ENCODE data around the gene PIWIL4. TPM values are rescaled to one million over a fixed set of nuclear protein-coding genes. Genes with fewer than 3 reads are reported as not detected.

PIWIL4 gene
- total and polyA plus RNA-seq, 4 donors = 3.4 to 7.8 (median 4.4) TPM

DNA sequence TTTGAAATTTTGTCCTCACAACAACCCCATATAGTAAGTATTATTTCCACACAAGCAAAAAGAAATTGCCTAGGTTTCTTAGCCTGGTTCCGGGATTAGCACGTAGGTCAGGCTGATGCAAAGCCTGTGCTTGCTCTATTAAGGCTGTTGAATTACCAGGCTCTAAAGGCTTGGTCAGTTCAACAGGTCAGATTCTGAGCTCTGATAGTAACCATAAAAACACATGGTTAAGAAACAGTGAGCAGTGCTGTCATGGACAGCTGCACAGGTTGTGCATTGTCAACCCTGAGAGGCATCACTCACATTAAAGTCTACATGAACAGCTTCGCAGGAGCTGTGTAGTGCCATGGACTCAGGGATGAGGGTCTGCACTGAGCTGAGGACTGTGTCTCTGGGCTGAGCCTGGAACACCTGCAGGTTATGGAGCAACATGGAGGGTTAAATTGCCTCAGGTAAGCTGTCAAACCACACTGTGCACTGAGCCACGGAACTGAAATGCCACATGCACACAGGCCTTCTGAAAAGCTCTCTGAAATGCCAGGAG, 98.0 kb downstream of the PIWIL4 start:
- Histone ChIP-seq H3K27ac (ENCODE audit: low read depth, low read length) (no peak overlapping the region), H3K27me3 (ENCODE audit: control insufficient read depth, insufficient read depth, low read length) (no peaks in the 10 kb centered on the region), H3K36me3 (ENCODE audit: control insufficient read depth, insufficient read depth, low read length) (no peaks in the 10 kb centered on the region), H3K4me1 (ENCODE audit: control insufficient read depth, insufficient read depth, low read length) (no peaks in the 10 kb centered on the region), H3K4me3 (ENCODE audit: low read depth, low read length) (no peak overlapping the region), H3K9me3 (ENCODE audit: control insufficient read depth, insufficient read depth, low read length) (no peaks in the 10 kb centered on the region)
- WGBS (ENCODE audit: insufficient coverage) = 96% methylated on average over 3 of the region's 4 CpGs
- DNase-seq (ENCODE audit: low read depth in 4 of 6, low spot score in 6 of 6) = no peak

DNA sequence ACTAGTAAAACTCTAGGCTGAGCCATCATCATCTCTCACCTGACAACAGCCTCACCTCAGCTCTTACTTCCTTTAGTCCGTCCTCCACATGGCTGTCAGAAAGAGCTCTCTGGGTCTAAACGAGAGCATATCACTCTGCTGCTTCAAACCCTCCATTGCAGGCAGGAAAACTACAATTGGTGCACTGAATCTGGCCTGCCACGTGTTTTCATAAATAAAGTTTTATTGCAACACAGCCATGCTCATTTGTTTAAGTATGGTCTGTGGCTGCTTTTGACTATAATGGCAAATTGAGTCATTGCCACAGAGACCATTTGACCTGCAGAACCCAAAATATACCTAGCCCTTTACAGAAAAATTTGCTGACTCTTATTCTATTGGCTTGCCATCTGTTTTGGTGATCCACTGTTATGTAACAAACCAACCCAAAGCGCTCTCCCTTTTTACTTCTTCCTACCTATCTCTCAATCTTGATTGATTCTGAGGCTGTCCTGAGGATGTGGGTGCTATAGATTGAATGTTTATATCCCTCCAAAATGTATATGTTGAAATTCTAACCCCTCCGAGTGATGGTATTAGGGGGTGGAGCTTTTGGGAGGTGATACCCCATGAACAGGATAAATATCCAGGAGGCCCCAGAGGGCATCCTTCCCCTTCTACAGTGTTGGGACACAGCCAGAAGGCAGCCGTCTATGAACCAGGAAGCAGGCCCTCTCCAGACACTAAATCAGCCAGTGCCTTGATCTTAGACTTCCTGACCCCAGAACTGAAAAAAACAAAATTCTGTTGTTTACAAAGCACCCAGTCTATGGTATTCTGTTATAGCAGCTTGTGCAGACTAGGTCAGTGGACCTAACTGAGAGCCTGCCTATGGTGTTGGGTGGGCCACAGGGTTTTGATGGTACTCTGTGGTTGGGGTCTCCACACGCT, 99.9 kb downstream of the PIWIL4 start:
- Histone ChIP-seq H3K27ac (ENCODE audit: low read depth, low read length) (no peak overlapping the region), H3K9me3 (ENCODE audit: control insufficient read depth, insufficient read depth, low read length) (no peaks in the 10 kb centered on the region), H3K4me1 (ENCODE audit: control insufficient read depth, insufficient read depth, low read length) (no peaks in the 10 kb centered on the region), H3K27me3 (ENCODE audit: control insufficient read depth, insufficient read depth, low read length) (no peaks in the 10 kb centered on the region), H3K4me3 (ENCODE audit: low read depth, low read length) (no peak overlapping the region), H3K36me3 (ENCODE audit: control insufficient read depth, insufficient read depth, low read length) (no peaks in the 10 kb centered on the region)
- no peak for DNase-seq (ENCODE audit: low read depth in 4 of 6, low spot score in 6 of 6)
- WGBS (ENCODE audit: insufficient coverage) = 93% methylated on average over 3 of the region's 7 CpGs

DNA sequence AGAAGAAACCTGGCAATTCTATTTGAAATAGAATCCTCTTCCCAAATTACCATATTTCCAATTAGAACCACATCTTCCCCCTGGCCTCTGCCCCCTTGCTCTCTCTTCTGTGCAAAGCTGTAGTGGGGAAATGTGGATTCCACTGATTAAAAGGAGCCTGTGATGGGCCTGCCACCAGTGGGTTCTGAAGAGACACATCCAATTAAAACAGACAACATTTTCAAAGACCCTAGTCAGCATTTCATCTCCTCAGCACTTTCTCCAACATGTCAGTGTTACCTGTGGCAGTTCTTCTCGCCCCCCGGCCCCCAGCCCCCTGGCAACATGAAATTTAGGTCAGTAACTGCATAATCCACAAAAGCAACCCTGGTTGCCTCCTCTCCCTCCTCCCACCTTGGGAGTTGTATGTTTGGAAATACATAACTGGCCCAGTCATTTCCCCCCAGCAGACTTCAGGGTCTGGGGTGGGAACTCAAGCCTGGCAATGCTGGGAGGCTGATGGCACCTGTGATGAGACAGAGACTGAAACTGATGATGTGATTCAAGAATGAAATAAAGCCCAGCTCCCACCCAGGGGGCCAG, 101.1 kb downstream of the PIWIL4 start:
- no peak overlapping the region for H3K27ac ChIP-seq (ENCODE audit: low read depth, low read length)
- DNase-seq (ENCODE audit: low read depth in 4 of 6, low spot score in 6 of 6) = no peak
- no peaks in the 10 kb centered on the region for H3K9me3 ChIP-seq (ENCODE audit: control insufficient read depth, insufficient read depth, low read length)
- H3K27me3 ChIP-seq (ENCODE audit: control insufficient read depth, insufficient read depth, low read length) = no peaks in the 10 kb centered on the region
- no peaks in the 10 kb centered on the region for H3K36me3 ChIP-seq (ENCODE audit: control insufficient read depth, insufficient read depth, low read length)
- WGBS (ENCODE audit: insufficient coverage) = 60% methylated on average over 1 of the region's 2 CpGs
- H3K4me3 ChIP-seq (ENCODE audit: low read depth, low read length) = no peak overlapping the region
- H3K4me1 ChIP-seq (ENCODE audit: control insufficient read depth, insufficient read depth, low read length) = no peaks in the 10 kb centered on the region

DNA sequence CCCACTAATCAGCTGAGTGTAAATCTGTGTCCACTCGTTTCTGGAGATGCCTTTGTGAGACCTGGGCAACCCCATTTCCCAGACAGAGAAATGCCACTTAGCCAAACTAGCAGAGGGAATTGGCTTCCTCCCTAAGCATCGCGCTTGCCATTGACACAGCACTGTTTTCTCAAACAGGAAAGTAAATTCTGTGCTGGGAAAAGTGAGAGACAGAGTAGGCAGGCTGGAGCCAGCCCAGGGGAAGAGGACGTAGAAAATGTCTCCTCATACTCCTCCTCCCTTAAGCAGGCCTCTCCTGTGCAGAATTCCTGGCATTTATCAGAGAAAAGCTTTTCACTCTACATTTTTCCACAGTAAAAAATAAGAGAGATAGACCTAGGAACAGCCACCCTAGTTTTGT, 101.9 kb downstream of the PIWIL4 start:
- no peaks in the 10 kb centered on the region for H3K9me3 ChIP-seq (ENCODE audit: control insufficient read depth, insufficient read depth, low read length)
- H3K27me3 ChIP-seq (ENCODE audit: control insufficient read depth, insufficient read depth, low read length) = no peaks in the 10 kb centered on the region
- peak in 1 of 6 donors; percentile 52 for DNase-seq (ENCODE audit: low read depth in 4 of 6, low spot score in 6 of 6)
- no peaks in the 10 kb centered on the region for H3K4me1 ChIP-seq (ENCODE audit: control insufficient read depth, insufficient read depth, low read length)
- H3K27ac ChIP-seq (ENCODE audit: low read depth, low read length) = no peak overlapping the region
- H3K36me3 ChIP-seq (ENCODE audit: control insufficient read depth, insufficient read depth, low read length) = no peaks in the 10 kb centered on the region
- 57% methylated on average over 3 of the region's 4 CpGs for WGBS (ENCODE audit: insufficient coverage)
- no peak overlapping the region for H3K4me3 ChIP-seq (ENCODE audit: low read depth, low read length)

Other genes starting within 250 kb of the PIWIL4 start
- gene GPR83, start 165.9 kb upstream of the PIWIL4 start, total RNA-seq = 1 to 10 TPM; 5.3 to 7.1 TPM
- 1 to 10 TPM; 3.6 to 4.0 TPM for gene GPR83, start 165.9 kb upstream of the PIWIL4 start, polyA plus RNA-seq (ENCODE audit: insufficient read length in 2 of 2)
- 10 to 100 TPM; 26.3 to 26.5 TPM for gene MRE11, start 73.5 kb upstream of the PIWIL4 start, total RNA-seq
- 10 to 100 TPM; 10.6 to 12.3 TPM for gene MRE11, start 73.5 kb upstream of the PIWIL4 start, polyA plus RNA-seq (ENCODE audit: insufficient read length in 2 of 2)
- 10 to 100 TPM; 18.6 to 21.5 TPM for gene ANKRD49, start 73.4 kb upstream of the PIWIL4 start, total RNA-seq
- 10 to 100 TPM; 11.2 to 13.6 TPM for gene ANKRD49, start 73.4 kb upstream of the PIWIL4 start, polyA plus RNA-seq (ENCODE audit: insufficient read length in 2 of 2)
- gene C11orf97, start 54.9 kb upstream of the PIWIL4 start, total RNA-seq = 1 to 10 TPM in 1 of 2 donors, under 1 TPM in 1; 0.69 to 4.7 TPM
- 1 to 10 TPM; 1.3 to 1.4 TPM for gene C11orf97, start 54.9 kb upstream of the PIWIL4 start, polyA plus RNA-seq (ENCODE audit: insufficient read length in 2 of 2)
- gene FUT4, start 23.4 kb upstream of the PIWIL4 start, total RNA-seq = 1 to 10 TPM; 5.6 to 8.0 TPM
- gene FUT4, start 23.4 kb upstream of the PIWIL4 start, polyA plus RNA-seq (ENCODE audit: insufficient read length in 2 of 2) = 1 to 10 TPM; 3.3 to 3.8 TPM
- 10 to 100 TPM; 46.4 to 60.6 TPM for gene AMOTL1, start 201.0 kb downstream of the PIWIL4 start, total RNA-seq
- 10 to 100 TPM; 20.2 to 22.7 TPM for gene AMOTL1, start 201.0 kb downstream of the PIWIL4 start, polyA plus RNA-seq (ENCODE audit: insufficient read length in 2 of 2)